HG03571 (cell line): ENCODE data around the gene IQCN.
A peak's percentile ranks its signal among the peaks of the same experiment; 100 is the strongest.

Experiments
- ATAC-seq: cut with Tn5 transposase; IDR thresholded peaks from one replicate; pipeline ENCODE4 v1.9.1; 2021; ENCODE audit not compliant: unreplicated experiment

Gene IQCN

DNA sequence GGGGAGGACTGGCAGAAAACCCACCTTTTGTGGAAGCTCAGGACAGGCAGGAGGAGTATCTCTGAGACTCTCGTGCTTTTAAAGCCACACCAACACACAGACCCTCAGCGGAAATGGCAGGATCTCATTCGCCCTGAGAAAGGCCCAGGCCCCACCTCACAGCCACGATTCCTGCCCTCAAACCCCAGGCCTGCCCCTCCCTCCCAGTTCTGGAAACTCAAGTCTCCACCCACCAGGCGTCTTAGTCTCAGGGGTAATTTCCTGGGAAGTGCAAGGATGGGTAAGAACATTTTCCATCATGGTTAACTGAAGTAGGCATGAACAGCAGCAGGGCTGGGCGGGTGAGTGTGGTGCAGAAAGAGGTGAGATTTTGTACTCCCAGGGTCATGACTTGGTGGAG, 40.1 kb downstream of the IQCN start:
- ATAC-seq, result no peak

DNA sequence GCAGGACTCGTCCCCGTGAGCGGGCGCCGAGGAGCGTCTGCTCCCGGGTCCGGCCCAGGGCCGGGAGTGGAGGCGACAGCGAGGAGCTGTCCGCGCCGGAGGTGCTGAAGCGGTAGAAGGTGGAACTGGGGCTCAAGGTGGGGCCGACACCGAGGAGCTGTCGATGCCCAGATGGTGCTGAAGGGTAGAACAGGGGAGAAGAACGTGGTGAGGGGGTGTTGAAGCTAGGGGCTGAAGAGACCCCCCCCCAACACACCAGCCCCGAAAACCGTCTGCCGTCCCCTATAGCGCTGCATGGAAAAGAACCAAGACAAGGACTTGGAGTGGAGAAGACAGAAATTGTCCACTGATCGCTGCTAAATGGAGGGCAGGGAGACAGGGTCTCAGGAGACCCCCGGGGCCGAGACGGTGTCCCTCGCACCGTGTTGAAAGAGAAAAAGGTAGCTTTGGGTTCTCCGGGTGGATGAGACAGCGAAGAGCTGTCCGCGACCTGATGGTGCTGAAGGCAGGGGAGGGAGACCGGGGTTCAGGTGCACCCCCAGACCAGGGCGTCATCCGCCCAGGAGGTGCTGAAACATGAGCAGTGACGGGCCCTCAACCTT, 40.9 kb downstream of the IQCN start:
- ATAC-seq, result no peak

DNA sequence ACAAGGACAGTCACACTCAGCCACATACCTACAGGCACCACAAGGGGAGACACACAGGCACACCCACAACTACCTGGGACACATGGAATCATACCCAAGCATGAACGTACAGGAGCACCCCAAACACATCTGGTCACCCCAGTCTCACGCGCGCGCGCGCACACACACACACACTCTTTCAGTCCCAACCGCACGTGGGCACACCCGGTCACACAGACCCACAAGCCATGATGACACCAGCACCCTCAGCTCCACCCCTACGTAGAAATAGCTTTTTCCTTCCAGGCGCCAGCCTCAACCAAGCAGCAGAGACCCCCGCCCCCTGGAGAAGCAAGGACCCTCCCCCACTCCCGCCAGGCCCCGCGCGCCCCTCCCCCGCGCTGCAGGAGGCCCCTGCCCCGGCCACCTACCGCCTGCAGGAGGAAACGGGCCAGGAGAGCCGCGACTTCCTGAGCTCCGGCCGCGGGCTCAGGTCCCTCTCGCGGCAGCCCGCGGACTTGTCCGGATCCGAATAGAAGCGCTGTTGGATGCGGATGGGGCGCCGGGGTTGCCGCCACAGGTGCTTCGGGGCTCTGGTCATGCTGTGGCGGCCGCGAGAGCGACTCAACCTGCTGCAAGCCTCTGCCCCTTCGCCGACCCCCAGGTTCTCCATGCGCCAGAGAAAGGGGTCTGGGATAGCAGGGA, 41.6 kb downstream of the IQCN start:
- ATAC-seq, result no peak

DNA sequence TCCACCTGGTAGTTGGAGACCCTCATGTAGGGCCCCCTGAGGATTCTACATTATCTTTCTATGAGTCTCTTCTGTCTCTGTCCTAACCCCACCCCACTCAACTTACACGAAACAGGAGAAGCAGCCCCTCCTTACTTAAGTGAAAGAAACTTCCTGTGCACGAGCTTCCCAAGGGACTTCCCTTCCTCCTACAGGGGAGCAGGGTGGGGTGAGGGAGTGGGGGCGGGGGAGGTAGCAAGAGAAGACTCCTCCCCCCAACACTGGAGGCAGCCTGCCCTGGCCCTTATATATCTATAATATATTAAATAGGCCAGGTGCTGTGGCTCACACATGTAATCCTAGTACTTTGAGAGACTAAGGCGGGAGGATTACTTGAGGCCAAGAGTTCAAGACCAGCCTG, 42.5 kb downstream of the IQCN start:
- no peak for ATAC-seq

DNA sequence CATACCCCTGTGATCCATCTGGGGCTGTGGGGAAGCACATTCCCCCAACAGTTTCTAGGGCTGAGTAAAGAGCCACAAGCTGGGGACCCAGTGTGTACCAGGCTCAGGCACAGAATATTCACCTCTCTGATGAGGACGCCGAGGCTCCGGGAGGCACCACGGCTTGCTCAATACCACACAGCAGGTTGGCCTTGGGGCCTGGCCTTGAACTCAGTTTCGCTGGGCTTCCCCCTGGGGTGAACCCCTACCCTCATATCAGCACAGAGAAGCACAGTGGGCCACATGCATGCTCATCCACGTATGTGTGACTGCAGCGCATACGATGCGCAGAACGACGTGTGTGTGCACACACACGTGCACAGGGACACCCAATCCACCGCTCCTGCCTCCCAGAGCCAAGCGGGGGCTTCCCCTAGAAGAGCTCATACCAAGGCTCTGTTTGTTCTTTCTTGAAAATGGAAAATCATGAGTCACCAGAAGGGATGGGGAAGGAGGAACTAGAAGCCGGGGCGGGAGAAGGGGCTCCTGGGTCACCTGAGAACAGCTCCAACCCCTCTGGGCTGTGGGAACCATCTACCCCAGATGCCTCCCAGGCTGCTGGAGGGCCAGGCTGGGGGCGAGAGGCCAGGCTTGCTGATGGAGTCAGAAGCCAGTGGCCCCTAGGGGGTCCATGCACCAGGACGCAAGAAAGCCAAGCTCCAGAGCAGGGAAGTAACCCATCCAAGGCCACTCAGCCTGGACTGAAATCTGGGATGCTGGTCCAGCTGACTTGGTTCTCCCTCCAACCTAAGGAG, 43.1 kb downstream of the IQCN start:
- no peak for ATAC-seq

DNA sequence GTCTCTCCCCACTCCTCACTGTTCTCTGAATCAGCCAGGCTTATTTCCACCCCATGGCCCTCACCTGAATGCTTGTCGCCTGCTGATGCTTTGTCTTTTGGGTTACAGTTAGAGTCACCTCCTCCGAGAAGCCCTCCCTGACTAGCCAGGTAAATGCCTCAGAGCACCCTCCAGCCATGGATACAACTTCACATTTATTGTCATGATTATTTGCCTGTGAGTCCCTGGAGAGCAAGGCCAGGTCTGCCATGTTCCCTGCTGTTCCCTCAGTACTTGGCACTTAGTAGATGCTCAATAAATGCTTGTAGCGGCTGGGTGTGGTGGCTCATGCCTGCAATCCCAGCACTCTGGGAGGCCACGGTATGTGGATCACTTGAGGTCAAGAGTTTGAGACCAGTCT, 44.3 kb downstream of the IQCN start:
- ATAC-seq, result no peak

DNA sequence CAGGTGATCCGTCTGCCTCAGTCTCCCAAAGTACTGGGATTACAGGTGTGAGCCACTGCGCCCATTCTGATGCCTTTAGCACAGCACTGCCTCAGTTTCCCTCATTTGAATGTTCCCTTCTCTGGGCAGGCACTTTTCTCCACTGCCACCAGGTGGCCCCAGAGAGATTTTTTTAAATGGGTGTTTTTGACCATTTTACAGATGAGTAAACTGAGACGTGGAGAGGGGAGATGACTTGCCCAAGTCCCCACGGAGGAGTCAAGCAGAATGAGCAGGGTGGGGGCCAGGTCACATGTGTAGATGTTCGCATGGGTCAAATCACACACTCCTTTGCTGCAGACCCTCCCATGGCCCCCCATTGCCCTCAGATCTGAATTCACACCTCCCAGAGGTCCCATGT, 44.8 kb downstream of the IQCN start:
- no peak for ATAC-seq

DNA sequence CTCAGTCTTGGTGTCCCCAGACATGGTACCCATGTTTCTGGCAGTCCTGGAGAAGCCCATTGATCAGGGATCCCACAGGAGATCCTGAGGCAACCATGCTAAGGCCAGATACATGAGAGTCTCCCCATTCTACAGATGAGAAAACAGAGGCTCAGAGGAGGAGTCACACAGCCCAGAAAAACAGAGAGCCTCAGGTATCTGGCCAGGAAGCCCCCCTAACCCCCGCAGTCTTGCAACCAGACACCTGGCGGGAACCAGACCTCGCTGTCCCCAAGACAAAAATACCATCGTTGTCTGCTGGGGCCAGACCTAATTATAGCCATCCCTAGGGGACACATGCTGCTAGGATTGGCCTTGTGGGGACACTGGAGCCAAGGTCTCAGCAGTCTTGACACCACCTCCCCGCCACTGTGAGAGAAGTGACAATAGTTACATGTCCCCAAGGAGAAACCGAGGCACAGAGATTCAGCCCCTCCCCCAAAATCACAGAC, 46.4 kb downstream of the IQCN start:
- no peak for ATAC-seq

DNA sequence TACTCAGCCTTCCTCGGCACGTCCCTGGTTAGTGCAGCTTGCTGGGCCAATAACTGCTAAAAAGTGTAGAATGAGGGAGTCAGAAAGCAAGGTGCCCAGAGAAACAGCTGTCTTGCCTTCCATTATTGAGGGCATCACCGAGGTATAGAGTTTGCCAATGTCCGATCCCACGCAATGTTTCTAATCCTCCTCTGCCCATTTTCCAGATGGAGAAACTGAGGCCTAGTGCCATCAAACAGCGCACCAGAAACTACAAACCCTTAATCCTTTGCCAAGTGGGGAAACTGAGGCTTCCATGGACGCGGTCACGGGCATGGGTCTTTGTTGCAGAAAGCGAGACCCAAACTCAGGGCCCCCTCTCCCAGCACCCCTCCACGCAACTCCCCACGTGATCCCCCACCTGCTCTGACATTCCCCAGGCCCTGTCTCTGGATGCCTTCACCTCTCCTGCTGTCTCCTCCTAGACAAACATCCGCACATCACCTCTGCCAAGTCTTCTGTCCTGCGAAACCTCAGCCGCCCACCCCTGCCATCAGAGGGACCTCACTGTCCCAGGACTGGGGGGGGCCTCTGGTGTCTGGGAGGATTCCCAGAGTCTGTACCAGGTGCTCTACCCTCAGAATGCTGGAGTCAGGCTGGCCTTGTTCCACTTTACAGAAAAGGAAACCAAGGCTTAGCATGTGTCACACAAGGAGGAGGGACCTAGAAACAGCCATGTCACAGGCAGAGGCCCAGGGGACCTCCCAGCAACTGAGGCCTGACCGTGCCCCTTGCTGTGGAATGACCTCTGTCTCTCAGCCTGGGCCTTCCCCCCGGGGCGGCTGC, 47.1 kb downstream of the IQCN start:
- no peak for ATAC-seq

DNA sequence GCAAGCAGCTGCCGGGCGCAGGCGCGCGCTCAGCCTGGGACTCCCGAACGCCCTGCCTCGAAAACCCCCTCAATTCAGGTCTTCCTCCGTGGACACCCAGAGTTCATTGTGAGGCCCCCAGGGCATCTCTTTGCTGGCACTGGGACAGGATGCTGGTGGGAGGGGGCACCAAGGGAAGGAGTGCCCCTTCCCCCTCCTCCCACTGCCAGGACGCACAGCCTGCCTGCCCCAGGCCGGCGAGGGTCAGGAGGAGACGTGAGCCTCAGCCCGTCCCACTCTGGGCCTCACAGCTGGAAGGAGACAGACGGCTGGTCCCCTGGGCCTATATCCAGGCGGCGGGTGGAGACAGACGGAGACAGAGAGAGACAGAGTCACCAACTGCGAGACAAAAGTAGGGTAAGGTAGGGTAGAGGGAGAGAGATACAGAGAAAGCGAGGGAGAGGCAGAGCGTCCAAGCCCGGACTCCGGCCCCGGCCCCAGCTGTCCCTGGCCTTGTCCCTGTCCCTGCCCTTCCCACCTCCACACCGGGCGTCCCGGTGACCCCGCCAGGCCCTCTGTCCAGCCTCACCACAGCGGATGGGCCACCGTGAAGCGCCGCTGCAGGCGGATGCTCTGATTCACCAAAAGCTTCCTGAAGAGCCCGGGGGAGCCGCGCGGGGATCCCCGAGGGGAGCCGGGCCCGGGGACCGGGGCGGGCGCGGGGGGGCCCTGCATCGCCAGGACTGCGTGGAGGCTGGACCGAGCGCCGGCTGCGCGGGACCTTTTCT, 48.4 kb downstream of the IQCN start, which contains the start of gene PDE4C:
Gene PDE4C (minus strand): TSS at position 737 of the 767 bp plus-strand sequence. CDS start 23 bp downstream, at position 714.
- ATAC-seq, result no peak

DNA sequence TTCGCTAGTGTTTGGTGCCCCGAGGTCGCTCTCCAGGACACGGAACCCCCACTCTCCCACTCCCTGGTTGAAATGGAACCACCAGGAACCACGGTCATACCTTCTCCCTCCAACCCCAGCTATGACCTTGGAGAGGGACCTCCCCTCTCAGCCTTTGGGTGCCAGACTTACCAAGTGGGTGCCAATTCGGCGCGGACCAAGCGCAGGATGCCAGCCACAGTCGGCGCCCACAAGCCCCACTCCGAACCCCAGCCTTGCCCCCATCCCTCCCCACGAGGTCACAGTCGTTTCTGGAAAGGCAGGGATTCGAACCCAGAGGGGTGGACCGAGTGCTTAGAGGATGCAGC, 48.9 kb downstream of the IQCN start:
- ATAC-seq, result no peak

DNA sequence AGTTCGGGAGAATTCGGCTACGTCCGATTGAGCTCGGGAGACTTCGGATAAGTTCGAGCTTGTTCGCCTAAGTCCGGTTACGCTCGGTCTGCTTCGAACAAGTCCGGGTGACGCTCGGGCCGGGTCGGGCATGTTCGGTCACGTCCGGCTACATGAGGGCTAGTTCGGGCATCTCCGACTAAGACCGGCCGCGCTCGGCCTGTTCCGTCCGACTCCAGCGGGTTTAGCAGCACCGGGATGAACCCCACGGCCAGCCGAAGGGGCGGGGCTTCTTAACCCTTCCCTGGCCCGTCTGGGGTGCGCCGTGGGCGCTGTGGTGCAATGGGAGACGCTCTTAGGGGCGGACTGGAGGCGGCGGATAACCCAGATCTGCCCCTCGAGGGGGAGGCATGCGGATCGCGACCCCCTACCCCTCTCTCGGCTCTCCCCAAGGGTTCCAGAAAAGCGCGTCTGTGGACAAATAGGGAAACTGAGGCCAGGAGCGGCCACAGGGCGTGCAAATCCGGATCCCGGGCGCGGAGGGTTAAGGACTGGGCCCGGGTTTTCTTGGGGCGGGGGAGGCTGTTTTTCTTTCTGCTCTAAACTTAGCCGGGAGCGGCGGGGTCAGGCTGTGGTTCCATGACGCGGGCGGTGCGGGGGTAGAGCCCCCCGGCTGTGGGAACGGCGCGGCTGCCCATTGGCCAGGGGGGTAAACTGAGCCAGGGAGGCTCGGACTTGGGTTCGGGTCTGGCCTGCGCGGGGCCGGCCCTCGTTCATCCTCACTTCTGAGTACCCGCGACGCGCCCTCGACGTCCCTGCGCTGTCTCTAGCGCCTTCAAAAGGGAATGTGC, 49.5 kb downstream of the IQCN start:
- ATAC-seq, result peak; percentile 89

DNA sequence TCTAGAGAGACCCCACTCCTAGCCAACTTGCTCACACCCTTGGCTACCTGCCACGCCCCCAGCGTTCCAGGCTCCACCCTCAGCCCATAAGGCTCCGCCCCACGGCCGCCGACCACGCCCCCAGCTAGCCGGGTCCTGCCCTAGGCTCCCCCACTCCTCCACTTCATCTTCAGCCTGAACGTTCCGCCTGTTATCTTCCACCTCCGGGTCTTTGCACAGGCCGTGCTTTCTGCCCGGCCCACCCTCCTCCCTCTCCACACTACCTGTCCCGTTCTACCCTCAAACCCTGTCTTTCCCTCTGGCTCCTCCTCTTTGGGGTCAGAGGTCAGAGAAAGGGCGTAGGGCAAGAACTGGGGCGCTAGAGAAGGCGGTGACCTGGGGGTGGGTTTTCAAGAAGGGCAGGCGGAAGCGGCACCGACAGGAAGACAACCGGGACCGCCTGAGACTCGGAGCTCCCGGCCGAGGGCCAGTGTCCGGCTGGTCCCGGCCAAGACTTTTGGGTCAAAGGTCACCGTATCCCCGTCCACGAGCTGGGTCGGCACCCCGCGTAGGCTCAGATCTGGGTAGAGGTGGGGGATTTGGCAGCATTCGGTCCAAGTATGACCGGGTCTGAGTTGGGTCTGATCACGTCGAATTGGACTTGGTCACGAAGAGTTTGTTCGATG, 50.3 kb downstream of the IQCN start:
- no peak for ATAC-seq

DNA sequence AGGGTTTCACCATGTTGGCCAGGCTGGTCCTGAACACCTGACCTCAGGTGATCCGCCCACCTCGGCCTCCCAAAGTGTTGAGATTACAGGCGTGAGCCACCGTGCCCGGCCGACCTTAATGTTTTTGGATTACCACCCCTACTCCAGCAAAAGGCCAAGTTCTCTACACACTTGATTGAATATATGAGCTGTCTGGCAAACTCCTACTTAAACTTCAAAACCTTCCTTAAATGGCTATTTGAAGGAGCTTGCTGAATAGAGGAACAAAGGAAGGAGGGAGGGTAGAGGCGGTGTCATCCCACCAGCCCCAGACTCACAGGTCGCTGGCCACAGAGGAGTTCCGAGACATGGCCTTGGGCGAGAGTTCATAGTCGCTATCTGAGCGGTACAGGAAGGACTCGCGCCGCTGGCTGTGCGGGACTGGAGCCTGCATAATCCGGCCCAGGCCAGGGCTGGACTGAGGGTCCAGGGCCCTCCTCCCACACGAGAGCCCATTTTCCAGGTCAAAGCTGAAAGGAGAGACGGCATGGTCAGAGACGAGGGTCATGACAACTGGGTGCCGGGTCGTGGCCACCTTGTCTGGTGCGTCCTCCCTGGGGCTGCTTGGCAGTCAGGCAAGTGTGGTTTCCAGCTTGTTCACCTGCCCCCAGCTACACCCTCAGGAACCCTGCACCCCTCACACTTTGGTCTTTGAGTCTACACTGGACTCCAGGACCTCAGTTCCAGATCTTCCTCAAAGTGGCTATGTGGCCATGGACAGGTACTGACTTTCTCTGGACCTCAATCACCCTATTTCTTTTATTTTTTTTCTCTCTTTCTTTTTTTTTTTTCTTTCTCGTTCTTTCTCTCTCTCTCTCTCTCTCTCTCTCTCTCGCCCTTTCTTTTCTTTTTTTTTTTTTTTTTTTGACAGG, 52.2 kb downstream of the IQCN start:
- no peak for ATAC-seq

DNA sequence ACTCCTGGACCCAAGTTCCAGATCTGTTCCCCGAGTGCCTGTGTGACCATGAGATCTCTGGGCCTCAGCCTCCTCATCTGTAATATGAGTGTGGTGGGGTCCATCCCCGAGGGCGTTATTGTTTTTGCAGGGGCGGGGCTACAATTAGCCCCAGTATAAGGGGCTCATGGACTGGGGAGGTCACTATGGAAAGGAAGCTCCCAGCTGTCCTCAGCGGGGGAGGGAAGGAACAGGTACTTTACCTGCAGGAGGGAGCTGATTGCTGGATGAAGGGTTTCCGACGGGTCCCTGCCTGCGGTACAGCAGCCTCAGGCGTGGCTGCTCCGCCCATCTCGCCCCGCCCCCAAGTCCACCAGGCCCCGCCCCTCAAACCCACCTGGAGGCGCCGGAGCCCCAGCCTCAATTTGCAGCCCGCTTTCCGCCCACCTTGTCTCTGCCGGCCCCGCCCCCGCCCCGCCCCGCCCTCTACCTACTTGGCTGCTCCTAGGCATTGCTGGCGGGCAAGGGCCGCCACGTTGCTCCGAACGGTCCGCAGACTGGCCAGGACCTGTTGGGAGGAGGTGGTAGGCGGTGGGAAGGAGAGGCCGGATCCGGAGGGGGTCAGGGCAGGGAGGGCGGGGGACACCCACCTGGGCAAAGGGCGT, 53.5 kb downstream of the IQCN start:
- no peak for ATAC-seq

DNA sequence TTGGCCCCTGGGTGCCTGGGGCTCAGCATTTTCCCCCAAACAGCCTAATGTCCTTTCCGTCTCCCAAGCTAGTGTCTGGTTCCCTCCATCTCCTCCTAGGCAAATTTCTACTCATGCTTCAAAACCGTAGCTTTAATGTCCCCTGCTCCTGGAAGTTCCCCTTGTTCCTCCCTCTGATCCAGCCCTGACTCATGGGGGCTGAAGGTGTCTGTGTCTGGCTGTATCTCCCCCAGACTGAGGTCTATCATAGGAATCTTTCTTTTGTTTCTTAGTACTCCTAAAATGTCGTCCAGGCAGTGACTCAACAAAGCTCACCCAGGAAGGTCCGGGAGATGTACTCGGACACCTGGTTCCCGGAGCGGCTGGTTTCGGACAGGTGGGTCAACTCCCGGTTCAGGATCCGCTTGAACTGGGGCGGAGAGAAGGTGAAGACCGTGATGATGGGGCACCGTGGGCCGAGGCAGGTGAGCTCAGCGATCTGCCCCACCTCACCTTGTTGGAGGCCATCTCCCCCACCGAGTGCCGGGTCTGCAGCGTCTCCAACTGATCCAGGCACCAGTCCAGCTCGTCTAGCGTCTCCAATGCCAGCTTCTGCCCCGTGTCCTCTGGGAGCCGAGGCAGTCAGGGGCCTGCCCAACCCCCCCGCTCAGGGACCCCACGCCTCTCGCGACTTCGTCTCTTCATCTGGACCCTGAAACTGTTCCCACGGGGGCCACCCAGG, 54.2 kb downstream of the IQCN start:
- no peak for ATAC-seq

DNA sequence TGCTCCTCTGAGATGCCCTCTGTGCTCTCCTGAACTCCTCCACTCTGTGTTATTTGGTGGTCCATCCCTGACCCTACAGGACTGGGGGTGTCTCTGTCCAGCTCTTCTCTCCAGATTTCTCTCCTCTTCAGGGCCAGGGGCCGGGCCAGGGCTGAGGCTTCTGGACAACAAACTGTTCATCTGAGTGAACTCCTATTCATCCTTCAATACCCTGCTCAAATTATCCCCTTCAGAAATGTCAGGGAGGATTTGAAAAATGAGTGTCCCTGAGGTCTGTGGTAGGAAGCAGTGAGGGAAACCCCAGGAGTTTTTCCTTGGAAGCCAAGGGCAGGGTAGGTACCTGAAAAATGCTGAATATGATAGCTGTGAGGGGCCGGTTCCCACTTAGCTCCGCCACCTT, 55.7 kb downstream of the IQCN start:
- ATAC-seq, result no peak
